HS-5 (cell line): Measurements from ENCODE around the gene VSX2.

Source experiments
- DNase-seq: peaks from one replicate; pipeline ENCODE4 v3.0.0-alpha.2; 2012; ENCODE audit warnings: low read depth

The VSX2 gene

GRCh38 chr14:74302634-74303569 lies 63.7 kb downstream of the VSX2 start, which contains the start of gene ABCD4:
Gene ABCD4, minus strand, starts transcription at chr14:74302934. Its CDS starts 22 bp downstream, at chr14:74302912.
- peak; percentile 69 for DNase-seq

- DNase-seq, result no peak
These were observed 69.4 kb downstream of the VSX2 start for GRCh38 chr14:74308695-74309094.

GRCh38 chr14:74309125-74310022 lies 70.1 kb downstream of the VSX2 start:
- DNase-seq, result no peak

GRCh38 chr14:74312161-74312560 lies 72.9 kb downstream of the VSX2 start:
- no peak for DNase-seq
